GM12875 (cell line): ENCODE data around the gene ZNF830.

Experiments
- H3K4me3 ChIP-seq: one replicate; pipeline ENCODE4 v1.5.1; 2011; ENCODE audit warnings: low read depth, low read length, control low read depth
- CTCF ChIP-seq: IDR thresholded peaks from 2 replicates; pipeline ENCODE4 v1.5.1; 2011; ENCODE audit warnings: low read depth, mild to moderate bottlenecking, control low read depth, inconsistent platforms, low read length, moderate library complexity, borderline replicate concordance; ENCODE audit not compliant: insufficient read depth

ZNF830 gene

GRCh38 chr17:35002876-35003551 is 41.7 kb downstream of the ZNF830 start:
- no peak overlapping the region for H3K4me3 ChIP-seq
- no peak for TF ChIP-seq CTCF

DNA sequence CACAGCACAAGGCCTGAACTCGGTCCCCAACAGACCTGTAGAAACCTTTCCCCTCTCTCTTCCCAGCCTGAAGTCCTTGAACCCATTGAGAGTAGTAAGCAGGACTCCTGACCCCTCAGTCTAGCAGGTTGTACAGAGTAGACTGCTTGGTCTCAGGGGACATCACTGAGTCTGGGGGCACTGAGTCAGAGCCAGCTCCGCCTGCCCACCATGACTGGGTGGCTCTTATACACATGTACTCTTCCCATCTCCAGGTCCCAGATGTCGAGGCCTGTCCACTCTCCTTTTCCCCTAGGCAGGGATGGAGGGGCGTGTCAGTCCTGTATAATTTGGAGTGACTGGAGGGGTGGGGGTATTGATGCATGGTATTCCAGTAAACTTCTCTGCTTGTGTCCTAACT is 42.4 kb downstream of the ZNF830 start:
- TF ChIP-seq CTCF: no peak
- no peak overlapping the region for H3K4me3 ChIP-seq

- no peak for TF ChIP-seq CTCF
- no peak overlapping the region for H3K4me3 ChIP-seq
Measured at GRCh38 chr17:35006345-35006744, 45.0 kb downstream of the ZNF830 start.

DNA sequence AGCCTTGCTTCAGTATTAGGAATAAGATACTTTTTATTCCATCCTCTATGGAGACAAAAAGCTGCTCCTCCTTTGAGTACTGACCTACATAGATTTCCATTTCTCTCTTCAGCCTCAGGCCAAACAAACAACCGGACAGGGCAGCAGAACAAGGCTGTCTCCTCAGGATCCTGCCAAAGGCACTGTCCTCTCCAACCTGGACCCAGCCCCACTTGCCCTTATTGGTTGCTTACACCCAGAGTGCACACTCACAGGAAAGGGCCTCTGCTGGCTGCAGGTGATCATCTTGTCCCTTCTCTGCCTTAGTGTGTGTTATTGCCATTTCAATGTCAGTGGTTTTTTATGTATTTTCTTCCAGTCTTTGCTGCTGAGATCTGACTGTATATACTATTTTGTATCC is 45.6 kb downstream of the ZNF830 start:
- H3K4me3 ChIP-seq: no peak overlapping the region
- TF ChIP-seq CTCF: no peak

- no peak for TF ChIP-seq CTCF
Measured at GRCh38 chr17:35010093-35010492, 48.8 kb downstream of the ZNF830 start.

GRCh38 chr17:35011671-35012216 is 50.4 kb downstream of the ZNF830 start:
- TF ChIP-seq CTCF: no peak
- no peak overlapping the region for H3K4me3 ChIP-seq

More at GRCh38 chr17:35010093-35010492, 48.8 kb downstream of the ZNF830 start:
- H3K4me3 ChIP-seq: no peak overlapping the region
